IMR-90 (cell line): ENCODE results near the gene TPI1. TPM values are rescaled to one million over a fixed set of nuclear protein-coding genes. Genes with fewer than 3 reads are reported as not detected.

Source experiments
- ATAC-seq: fragments of 200-7000 bp; cut with Tn5 transposase; 2 replicates; pipeline ENCODE4 v1.9.1; 2020; ENCODE audit warnings: low read depth, mild to moderate bottlenecking, moderate library complexity
- BruUV-seq: library from RNA; stranded (reverse); fragments of 400-500 nt; replicated peaks from 2 replicates; lab custom pipeline; 2021; lab: Mats Ljungman, UMichigan
- CTCF ChIA-PET: fragments of 300-600 bp; formaldehyde crosslinking; extraction: SDS; loops from one replicate; lab custom pipeline; 2021; ENCODE audit warnings: antibody characterized with exemption; lab: Yijun Ruan, JAX
- POLR2A ChIA-PET: fragments of 300-600 bp; sonication (Branson Sonifier 250); formaldehyde crosslinking; loops from one replicate; lab custom pipeline; 2022; ENCODE audit warnings: antibody characterized with exemption; ENCODE audit not compliant: unreplicated experiment; lab: Charles Lee
- DNase-seq: peaks from one replicate; pipeline ENCODE4 v3.0.0; 2013
- H2AFZ ChIP-seq: replicated peaks from 2 replicates; pipeline ENCODE3; 2013; ENCODE audit warnings: low read length, mild to moderate bottlenecking; ENCODE audit not compliant: poor library complexity
- H2AK5ac ChIP-seq: 2 replicates; pipeline ENCODE4 v1.6.1; 2013; ENCODE audit warnings: low read depth, low read length, inconsistent platforms
- H2AK9ac ChIP-seq: replicated peaks from 2 replicates; pipeline ENCODE3; 2013; ENCODE audit warnings: mild to moderate bottlenecking, low read depth, low read length, moderate library complexity; ENCODE audit not compliant: poor library complexity
- H2BK120ac ChIP-seq: 2 replicates; pipeline ENCODE4 v1.6.1; 2013; ENCODE audit warnings: low read depth, low read length, inconsistent platforms
- H2BK15ac ChIP-seq: 3 replicates; pipeline ENCODE4 v1.6.1; 2013; ENCODE audit warnings: low read depth, low read length, inconsistent platforms
- H2BK20ac ChIP-seq: 2 replicates; pipeline ENCODE4 v1.6.1; 2013; ENCODE audit warnings: low read depth, mild to moderate bottlenecking, inconsistent platforms, low read length, moderate library complexity
- H2BK5ac ChIP-seq: 2 replicates; pipeline ENCODE4 v1.6.1; 2013; ENCODE audit warnings: mild to moderate bottlenecking, low read depth, low read length, inconsistent platforms; ENCODE audit not compliant: poor library complexity, severe bottlenecking
- H3K14ac ChIP-seq: replicated peaks from 2 replicates; pipeline ENCODE4 v1.6.1; 2013; ENCODE audit warnings: low read depth, low read length, inconsistent platforms
- H3K18ac ChIP-seq: 2 replicates; pipeline ENCODE4 v1.6.1; 2013; ENCODE audit warnings: low read depth, low read length, control low read depth
- H3K23ac ChIP-seq: 2 replicates; pipeline ENCODE4 v1.6.1; 2013; ENCODE audit warnings: low read depth, low read length, inconsistent platforms
- H3K27ac ChIP-seq: 2 replicates; pipeline ENCODE4 v1.5.1; 2013; ENCODE audit warnings: mild to moderate bottlenecking, control low read depth, low read length; ENCODE audit not compliant: insufficient read depth
- H3K27me3 ChIP-seq: 2 replicates; pipeline ENCODE4 v1.6.1; 2013; ENCODE audit warnings: low read length; ENCODE audit not compliant: control insufficient read depth, insufficient read depth
- H3K36me3 ChIP-seq: 2 replicates; pipeline ENCODE4 v1.6.1; 2013; ENCODE audit warnings: low read length, mixed read lengths; ENCODE audit not compliant: control insufficient read depth, insufficient read depth
- H3K4ac ChIP-seq: 2 replicates; pipeline ENCODE4 v1.6.1; 2013; ENCODE audit warnings: low read depth, low read length, inconsistent platforms
- H3K4me1 ChIP-seq: 2 replicates; pipeline ENCODE4 v1.6.1; 2013; ENCODE audit warnings: low read length, mixed read lengths; ENCODE audit not compliant: control insufficient read depth, insufficient read depth
- H3K4me2 ChIP-seq: 2 replicates; pipeline ENCODE4 v1.6.1; 2013; ENCODE audit warnings: low read depth, mild to moderate bottlenecking, control low read depth, low read length, moderate library complexity
- H3K4me3 ChIP-seq: 2 replicates; pipeline ENCODE4 v1.5.1; 2013; ENCODE audit warnings: low read depth, mild to moderate bottlenecking, control low read depth, low read length, moderate library complexity; ENCODE audit not compliant: insufficient read depth
- H3K56ac ChIP-seq: 2 replicates; pipeline ENCODE4 v1.6.1; 2013; ENCODE audit warnings: low read length, inconsistent platforms; ENCODE audit not compliant: insufficient read depth; ENCODE audit errors: extremely low read depth
- H3K79me1 ChIP-seq, 2 experiments: 2 replicates each; pipeline ENCODE4 v1.6.1; 2013; ENCODE audit warnings: low read length in 2 of 2, inconsistent platforms in 1 of 2, low read depth in 1 of 2
- H3K9ac ChIP-seq: 2 replicates; pipeline ENCODE4 v1.6.1; 2013; ENCODE audit warnings: low read depth, low read length, control low read depth
- H3K9me1 ChIP-seq: 2 replicates; pipeline ENCODE4 v1.6.1; 2013; ENCODE audit warnings: low read length, inconsistent platforms; ENCODE audit not compliant: insufficient read depth
- H3K9me3 ChIP-seq: 2 replicates; pipeline ENCODE4 v1.6.1; 2013; ENCODE audit warnings: low read length; ENCODE audit not compliant: control insufficient read depth, insufficient read depth
- H4K20me1 ChIP-seq: 2 replicates; pipeline ENCODE4 v1.6.1; 2013; ENCODE audit warnings: low read length, inconsistent platforms; ENCODE audit not compliant: insufficient read depth
- H4K5ac ChIP-seq: 2 replicates; pipeline ENCODE4 v1.6.1; 2013; ENCODE audit warnings: mild to moderate bottlenecking, low read depth, low read length, control low read depth
- H4K8ac ChIP-seq, 2 experiments: 2 replicates each; pipeline ENCODE4 v1.6.1; 2013; ENCODE audit warnings: low read depth in 2 of 2, low read length in 2 of 2, control low read depth in 1 of 2, inconsistent platforms in 1 of 2
- H4K91ac ChIP-seq: 2 replicates; pipeline ENCODE4 v1.6.1; 2013; ENCODE audit warnings: low read depth, low read length, inconsistent platforms; ENCODE audit not compliant: insufficient read depth
- BHLHE40 ChIP-seq: fragments of 150-350 bp; IDR thresholded peaks from 2 replicates; pipeline ENCODE4 v1.6.1; 2016; ENCODE audit warnings: mild to moderate bottlenecking, low read depth, low read length
- CEBPB ChIP-seq: IDR thresholded peaks from 2 replicates; pipeline ENCODE4 v1.6.1; 2012; ENCODE audit warnings: low read depth, low read length, improper control_type of control experiment
- CHD1 ChIP-seq: IDR thresholded peaks from 2 replicates; pipeline ENCODE4 v1.6.1; 2012; ENCODE audit warnings: low read depth, low read length, improper control_type of control experiment
- FOS ChIP-seq: fragments of 150-350 bp; IDR thresholded peaks from 2 replicates; pipeline ENCODE4 v1.6.1; 2016; ENCODE audit warnings: low read depth, low read length
- MAFK ChIP-seq: IDR thresholded peaks from 2 replicates; pipeline ENCODE4 v1.6.1; 2012; ENCODE audit warnings: low read depth, low read length, improper control_type of control experiment
- MXI1 ChIP-seq: IDR thresholded peaks from 2 replicates; pipeline ENCODE4 v1.6.1; 2012; ENCODE audit warnings: low read depth, mild to moderate bottlenecking, low read length, moderate library complexity, borderline replicate concordance
- NFE2L2 ChIP-seq: fragments of 150-350 bp; IDR thresholded peaks from 2 replicates; pipeline ENCODE4 v1.6.1; 2016; ENCODE audit warnings: low read depth, mild to moderate bottlenecking, low read length
- POLR2A ChIP-seq: IDR thresholded peaks from 2 replicates; pipeline ENCODE4 v1.6.1; 2012; ENCODE audit warnings: mild to moderate bottlenecking, low read depth, low read length
- RCOR1 ChIP-seq: IDR thresholded peaks from 2 replicates; pipeline ENCODE4 v1.6.1; 2012; ENCODE audit warnings: mild to moderate bottlenecking, low read length, improper control_type of control experiment; ENCODE audit not compliant: insufficient replicate concordance
- RFX5 ChIP-seq: IDR thresholded peaks from 2 replicates; pipeline ENCODE4 v1.8.0; 2012; ENCODE audit warnings: low read depth, mild to moderate bottlenecking, low read length, moderate library complexity
- SMC3 ChIP-seq: fragments of 150-350 bp; IDR thresholded peaks from 2 replicates; pipeline ENCODE4 v1.6.1; 2016; ENCODE audit warnings: low read depth, mild to moderate bottlenecking, antibody characterized with exemption, low read length, moderate library complexity
- WGBS, 2 experiments: methylation state at CpG; one replicate each; pipeline versions ENCODE4 v1.1.5 to v1.1.7; 2013; ENCODE audit warnings: missing lambda C conversion rate in 2 of 2; ENCODE audit not compliant: insufficient read length in 1 of 2; ENCODE audit errors: extremely low coverage in 2 of 2; 5-methylcytosine and 5-hydroxymethylcytosine counted together
- dilution Hi-C: fragments of 300-500 bp; cut with HindIII; formaldehyde crosslinking; loops from one replicate; pipeline ENCODE4 v1.14.3; 2018; ENCODE audit warnings: low sequenced_read_pairs; ENCODE audit not compliant: unreplicated experiment
- in situ Hi-C: fragments of 300-500 bp; cut with MboI; formaldehyde crosslinking; loops from 3 replicates; pipeline ENCODE4 v1.14.3; 2019; ENCODE audit warnings: low sequenced_read_pairs, inconsistent platforms, mixed read lengths
- intact Hi-C: fragments of 100-400 bp; cut with micrococcal nuclease; formaldehyde crosslinking; loops from 2 replicates; pipeline ENCODE4 v1.10.0; 2022
- polyA plus RNA-seq, 3 experiments: library from polyadenylated mRNA; depleted of rRNA; stranded (reverse); fragments of >200 nt; gene quantifications; 2 replicates each; pipeline ENCODE4 v1.2.3, GENCODE V29; 2012; ENCODE audit warnings: low replicate concordance in 1 of 3
- total RNA-seq: library from RNA; depleted of rRNA; stranded (reverse); fragments of >200 nt; gene quantifications from 2 replicates; pipeline ENCODE4 v1.2.3, GENCODE V29; 2012
- TF ChIP-seq, protein P1 (sequence below): conservative IDR thresholded peaks from 2 replicates; pipeline ENCODE4 v1.5.1; 2012; ENCODE audit warnings: mild to moderate bottlenecking, low read depth, low read length, improper control_type of control experiment

Gene TPI1
- total and polyA plus RNA-seq, 2 of the 4 experiments (the other 2 are of a cell fraction), result 1,995 to 2,176 TPM

DNA sequence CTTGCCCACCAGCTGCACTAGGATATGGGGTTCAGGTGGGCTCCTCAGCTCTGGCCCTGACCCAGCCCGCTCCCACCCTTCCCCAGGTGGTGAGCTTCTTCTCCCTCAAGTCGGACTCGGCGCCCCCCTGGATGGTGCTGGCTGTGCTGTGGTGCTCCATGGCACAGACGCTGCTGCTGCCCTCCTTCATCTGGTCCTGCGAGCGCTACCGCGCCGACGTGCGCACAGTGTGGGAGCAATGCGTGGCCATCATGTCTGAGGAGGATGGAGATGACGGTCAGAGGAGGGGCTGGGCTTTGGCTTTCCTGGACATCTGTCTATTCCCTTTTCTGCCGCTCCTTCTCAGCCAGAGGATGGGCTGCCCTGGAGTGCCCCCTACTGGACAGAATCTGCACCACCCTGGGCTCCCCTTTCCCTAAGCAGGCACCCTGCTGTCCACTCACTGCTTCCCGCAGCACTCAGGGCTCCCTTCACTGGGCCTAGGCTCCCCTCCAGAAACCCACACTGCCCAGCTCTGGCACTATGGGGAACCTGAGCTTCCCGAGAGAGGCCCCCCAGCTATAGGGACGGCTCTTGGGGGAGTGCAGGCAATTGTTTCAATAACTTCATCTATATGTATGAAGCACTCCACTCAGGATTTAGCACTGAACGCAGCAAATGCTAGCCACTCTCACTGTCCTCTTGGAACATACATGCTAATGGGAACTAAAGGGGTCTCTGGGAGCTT, 41.8 kb upstream of the TPI1 start (continued):
- TF ChIP-seq BHLHE40 (no peak), CHD1 (no peak), MXI1 (peak; percentile 24; the same call in 1 of the 2 replicates)

DNA sequence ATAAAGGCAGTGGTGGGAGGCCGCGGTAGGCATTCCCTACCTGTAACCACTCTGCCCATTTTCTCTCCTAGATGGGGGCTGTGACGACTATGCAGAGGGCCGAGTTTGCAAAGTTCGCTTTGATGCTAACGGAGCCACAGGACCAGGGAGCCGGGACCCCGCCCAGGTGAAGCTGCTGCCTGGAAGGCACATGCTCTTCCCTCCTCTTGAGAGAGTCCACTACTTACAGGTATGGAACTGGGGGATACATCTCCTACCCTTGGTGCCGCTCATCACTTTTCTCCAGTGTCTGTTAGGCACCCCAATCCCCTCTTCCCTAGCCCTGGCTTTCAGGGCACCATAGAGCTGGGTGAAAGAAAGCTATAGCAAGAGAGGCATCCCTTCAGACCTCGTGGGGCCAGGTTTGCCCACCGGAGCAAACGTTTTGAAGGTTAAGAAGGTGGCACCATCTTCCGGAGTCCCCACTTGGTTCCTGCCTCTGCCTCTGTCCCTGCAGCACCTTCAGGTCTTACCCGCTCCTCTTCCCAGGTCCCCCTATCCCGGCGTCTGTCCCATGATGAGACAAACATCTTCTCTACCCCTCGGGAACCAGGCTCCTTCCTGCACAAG, 41.1 kb upstream of the TPI1 start:
- ChIA-PET POLR2A (no interaction called here), CTCF (no interaction called here)
- dilution Hi-C loops, result no loop called here
- Histone ChIP-seq H2AK5ac (peak overlapping the region; percentile 22), H3K14ac (no peak overlapping the region), H2AK9ac (peak overlapping the region; percentile 93), H3K23ac (no peak overlapping the region), H3K27ac (no peak overlapping the region), H2BK5ac (no peak overlapping the region), H3K27me3 (peaks cover 2% of the 10 kb centered on the region; the same call in 1 of the 2 replicates), H3K9ac (no peak overlapping the region), H4K91ac (no peak overlapping the region), H2AFZ (no peak overlapping the region), H3K9me3 (no peaks in the 10 kb centered on the region), H4K5ac (no peak overlapping the region), H4K8ac (no peak overlapping the region), H3K4me2 (no peak overlapping the region), H3K4me3 (no peak overlapping the region), H3K9me1 (peaks cover 6% of the 10 kb centered on the region), H3K4me1 (peaks cover 21% of the 10 kb centered on the region), H3K4ac (no peak overlapping the region), H2BK20ac (no peak overlapping the region), H3K18ac (no peak overlapping the region), H2BK120ac (no peak overlapping the region), H3K79me1 (peaks cover 11 to 54% of the 10 kb centered on the region in 2 experiments; a peak in 3 of 4 replicates), H2BK15ac (no peak overlapping the region), H3K56ac (no peak overlapping the region), H3K36me3 (peaks cover 9% of the 10 kb centered on the region), H4K20me1 (peaks cover 9% of the 10 kb centered on the region; the same call in 1 of the 2 replicates)
- no TSS peak for BruUV-seq
- intact Hi-C loops, result loop anchor here (5.0 kb wide), 1 partner anchor 139 kb away; the partner anchor contains the start of gene ZNF384
- ATAC-seq (no peak), DNase-seq (no peak)
- in situ Hi-C loops, result loop anchor here (5.0 to 10.0 kb wide), 2 partner anchors 74 to 211 kb away; partner anchors contain the start of gene MLF2
- TF ChIP-seq MAFK, result no peak
- TF ChIP-seq BHLHE40, result no peak
- no peak for TF ChIP-seq RFX5
- TF ChIP-seq, protein P1, sequence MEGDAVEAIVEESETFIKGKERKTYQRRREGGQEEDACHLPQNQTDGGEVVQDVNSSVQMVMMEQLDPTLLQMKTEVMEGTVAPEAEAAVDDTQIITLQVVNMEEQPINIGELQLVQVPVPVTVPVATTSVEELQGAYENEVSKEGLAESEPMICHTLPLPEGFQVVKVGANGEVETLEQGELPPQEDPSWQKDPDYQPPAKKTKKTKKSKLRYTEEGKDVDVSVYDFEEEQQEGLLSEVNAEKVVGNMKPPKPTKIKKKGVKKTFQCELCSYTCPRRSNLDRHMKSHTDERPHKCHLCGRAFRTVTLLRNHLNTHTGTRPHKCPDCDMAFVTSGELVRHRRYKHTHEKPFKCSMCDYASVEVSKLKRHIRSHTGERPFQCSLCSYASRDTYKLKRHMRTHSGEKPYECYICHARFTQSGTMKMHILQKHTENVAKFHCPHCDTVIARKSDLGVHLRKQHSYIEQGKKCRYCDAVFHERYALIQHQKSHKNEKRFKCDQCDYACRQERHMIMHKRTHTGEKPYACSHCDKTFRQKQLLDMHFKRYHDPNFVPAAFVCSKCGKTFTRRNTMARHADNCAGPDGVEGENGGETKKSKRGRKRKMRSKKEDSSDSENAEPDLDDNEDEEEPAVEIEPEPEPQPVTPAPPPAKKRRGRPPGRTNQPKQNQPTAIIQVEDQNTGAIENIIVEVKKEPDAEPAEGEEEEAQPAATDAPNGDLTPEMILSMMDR, result no peak
- TF ChIP-seq FOS, result no peak
- TF ChIP-seq RCOR1, result no peak
- TF ChIP-seq CHD1, result no peak
- no peak for TF ChIP-seq CEBPB
- TF ChIP-seq NFE2L2, result no peak
- no peak for TF ChIP-seq MXI1
- TF ChIP-seq SMC3, result no peak
- TF ChIP-seq POLR2A, result no peak
- WGBS, 2 experiments, result 92% methylated on average over 8 of the region's 17 CpGs; no CpG with 5 or more reads in 1 of the 2 experiments
